GM12874 (cell line): Measurements from ENCODE around the gene AMOTL1.

ENCODE experiments used
- CTCF ChIP-seq: IDR thresholded peaks from 2 replicates; pipeline ENCODE4 v1.5.1; 2011; ENCODE audit warnings: low read depth, mild to moderate bottlenecking, control low read depth, low read length, moderate library complexity; ENCODE audit not compliant: insufficient read depth

Gene AMOTL1

GRCh38 chr11:94923004-94923334 lies 154.8 kb downstream of the AMOTL1 start:
- no peak for TF ChIP-seq CTCF

- TF ChIP-seq CTCF = no peak
Observed at GRCh38 chr11:94924171-94924572, 156.0 kb downstream of the AMOTL1 start.

- no peak for TF ChIP-seq CTCF
Observed at GRCh38 chr11:94924612-94925011, 156.5 kb downstream of the AMOTL1 start.

- TF ChIP-seq CTCF = no peak
Observed at GRCh38 chr11:94925422-94926270, 157.5 kb downstream of the AMOTL1 start.

- TF ChIP-seq CTCF = no peak
Observed at GRCh38 chr11:94926271-94926625, 158.1 kb downstream of the AMOTL1 start.
